ENCODE results near the gene CORO2A.

Gene CORO2A

DNA sequence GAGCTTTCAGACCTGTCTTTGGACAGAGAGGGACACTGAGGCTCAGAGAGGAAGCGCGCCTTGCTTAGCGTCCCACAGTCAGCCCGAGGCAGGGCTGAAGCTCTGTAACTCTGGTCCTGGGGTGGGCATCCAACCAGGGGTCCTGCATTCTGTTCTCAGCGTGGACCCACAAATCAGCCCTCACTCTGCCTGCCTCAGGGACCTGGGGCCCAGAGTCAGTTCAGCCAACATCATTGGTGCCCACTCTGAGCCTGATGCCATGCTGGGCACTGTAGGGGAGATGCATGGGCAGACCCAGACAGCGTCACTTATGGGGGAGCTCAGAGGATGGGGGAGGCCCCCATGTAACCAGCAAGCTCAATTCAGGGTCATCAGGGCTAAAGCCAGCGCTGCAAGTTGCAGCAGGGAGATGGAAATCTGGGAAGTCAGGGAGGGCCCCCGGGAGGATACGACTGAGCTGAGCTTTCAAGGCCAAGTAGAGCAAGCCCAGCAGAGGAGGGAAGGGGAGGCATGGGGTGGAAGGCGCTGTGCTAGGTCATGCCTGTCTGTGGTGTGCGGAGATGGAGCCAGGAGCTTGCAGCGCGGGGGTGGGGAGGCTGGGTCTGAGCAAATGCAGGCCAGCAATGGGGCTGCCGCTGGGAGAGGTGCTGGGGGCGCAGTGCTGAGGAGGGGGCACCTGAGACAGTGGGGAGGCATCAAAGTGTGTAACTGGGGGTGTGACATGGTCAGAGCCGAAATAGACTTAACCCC is 21.1 kb downstream of the CORO2A start:
- no peak for DNase-seq (ENCODE audit: low read depth, low spot score)

DNA sequence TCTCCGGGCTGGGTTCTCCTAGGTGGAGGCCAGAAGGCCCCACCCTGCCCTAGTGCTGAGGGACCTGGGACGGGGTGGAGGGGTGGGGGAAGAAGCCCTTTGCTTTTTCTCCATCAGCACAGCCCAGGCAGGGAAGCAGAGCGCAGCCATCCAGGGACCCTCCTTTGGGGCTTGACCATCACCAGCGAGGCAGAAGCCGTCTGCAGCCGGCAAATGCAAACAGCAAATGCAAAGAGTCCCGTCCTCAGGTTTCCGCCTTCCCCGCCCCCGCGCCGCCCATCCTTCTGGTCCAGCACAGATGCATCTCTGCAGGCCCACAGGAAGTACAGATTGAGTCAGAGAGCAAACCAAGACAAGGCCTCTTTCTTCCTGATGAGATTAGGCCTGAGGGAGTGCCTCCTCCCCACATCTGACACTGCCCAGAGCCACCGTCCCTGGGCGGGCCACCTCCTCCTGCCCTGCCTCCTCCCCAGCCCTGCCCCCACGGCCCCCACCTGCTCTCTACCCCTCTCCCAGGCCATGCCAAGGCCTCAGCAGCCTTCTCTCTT is 23.4 kb downstream of the CORO2A start:
- no peak for DNase-seq (ENCODE audit: low read depth, low spot score)

DNA sequence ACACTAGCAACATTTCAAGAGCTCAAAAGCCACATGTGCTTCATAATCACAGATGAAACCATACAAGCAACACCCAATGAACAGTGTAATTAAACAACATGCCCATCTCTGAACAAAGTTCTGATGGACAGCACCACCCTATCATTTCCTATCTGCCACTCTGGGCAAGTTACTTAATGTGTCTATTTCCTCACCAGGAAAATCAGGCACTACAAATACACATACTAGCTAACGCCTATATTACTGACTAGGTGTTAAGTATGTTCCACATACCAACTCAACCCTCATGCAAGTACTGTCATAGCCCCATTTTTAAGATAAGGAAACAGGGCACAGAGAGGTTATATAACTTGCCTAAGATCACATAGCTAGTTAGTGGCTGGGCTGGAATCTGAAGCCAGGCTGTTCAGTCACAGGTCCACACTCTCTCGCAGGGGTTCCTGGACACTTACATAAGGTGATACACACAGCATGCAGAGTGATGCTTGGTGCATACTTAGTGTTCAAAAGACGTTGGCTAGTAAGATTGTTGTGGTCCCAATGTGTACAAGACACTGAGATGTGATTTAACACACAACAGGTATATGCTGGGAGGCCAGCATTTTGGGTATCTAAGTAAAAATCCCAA is 24.2 kb downstream of the CORO2A start:
- no peak for DNase-seq (ENCODE audit: low read depth, low spot score)

DNA sequence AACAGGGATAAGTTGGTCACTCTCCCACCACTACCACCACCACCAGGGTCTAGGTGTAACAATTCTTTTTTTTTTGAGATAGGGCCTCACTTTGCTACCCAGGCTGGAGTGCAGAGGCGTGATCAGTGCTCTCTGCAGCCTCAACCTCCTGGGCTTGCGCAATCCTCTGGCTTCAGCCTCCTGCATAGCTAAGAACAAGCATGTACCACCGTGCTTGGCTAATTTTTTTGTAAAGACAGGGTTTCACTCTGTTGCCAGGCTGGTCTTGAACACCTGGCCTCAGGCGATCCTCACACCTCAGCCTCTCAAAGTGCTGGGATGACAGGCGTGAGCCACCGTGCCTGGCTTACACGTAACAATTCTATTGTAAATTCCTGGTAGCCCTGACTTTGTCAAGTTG is 27.5 kb downstream of the CORO2A start:
- no peak for DNase-seq (ENCODE audit: low read depth, low spot score)

DNA sequence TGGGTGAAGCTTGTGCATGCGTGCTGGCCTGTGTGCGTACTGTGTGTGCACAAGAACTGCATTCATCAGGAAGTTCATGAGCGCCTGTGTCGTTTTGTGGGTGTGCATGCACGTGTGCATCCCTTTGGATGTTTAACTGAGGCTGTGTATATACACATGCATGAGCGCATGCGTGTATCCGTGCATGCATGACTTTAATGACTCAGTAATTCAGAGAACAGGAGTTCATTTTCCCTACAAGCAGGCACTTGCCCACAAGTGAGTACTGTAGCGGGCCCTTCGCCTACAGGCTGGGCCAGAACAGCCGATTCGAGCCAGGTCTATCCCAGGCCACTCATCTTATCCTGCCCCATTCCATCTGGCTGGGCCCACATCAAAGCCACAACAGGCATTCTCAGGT is 29.8 kb downstream of the CORO2A start:
- no peak for DNase-seq (ENCODE audit: low read depth, low spot score)

DNA sequence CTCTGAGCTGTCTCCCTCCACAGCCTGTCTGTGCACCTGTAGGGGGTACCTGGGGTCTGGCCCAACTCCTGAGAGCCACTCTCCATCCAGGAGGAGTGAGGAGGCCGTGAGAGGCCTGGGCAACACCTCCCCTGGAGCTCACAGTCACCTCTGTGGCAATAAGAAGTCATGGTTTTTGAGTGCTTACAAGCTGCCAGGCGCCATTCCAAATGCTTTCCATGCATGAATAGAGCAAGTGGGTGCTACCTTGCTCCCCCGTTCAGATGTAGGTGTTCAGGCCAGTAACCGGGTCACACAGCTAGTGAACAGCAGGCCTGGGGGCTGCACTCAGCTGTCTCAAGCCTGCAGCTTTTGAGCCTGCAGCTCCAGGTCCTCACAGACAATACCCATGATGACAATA is 30.6 kb downstream of the CORO2A start:
- DNase-seq (ENCODE audit: low read depth, low spot score) = no peak

DNA sequence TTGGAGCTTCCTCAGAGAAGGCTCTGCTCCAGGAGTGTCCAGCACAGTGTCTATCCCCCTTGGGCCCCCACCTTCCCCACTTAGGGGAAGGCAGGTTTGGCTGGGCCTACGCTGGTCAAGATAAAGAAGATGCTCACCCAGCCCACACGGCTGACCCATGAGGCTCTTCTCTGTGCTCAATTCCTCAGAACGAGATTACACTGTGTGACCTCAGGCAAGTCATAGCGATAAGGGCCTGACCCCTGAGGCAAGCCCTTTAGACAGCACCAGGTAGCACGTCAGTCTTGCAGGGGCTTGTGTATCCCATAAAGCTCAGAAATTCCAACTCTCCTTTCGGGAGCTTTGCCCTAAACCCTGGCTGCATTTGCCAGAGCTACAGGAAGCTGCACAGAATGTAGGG is 32.6 kb downstream of the CORO2A start:
- no peak for DNase-seq (ENCODE audit: low read depth, low spot score)

DNA sequence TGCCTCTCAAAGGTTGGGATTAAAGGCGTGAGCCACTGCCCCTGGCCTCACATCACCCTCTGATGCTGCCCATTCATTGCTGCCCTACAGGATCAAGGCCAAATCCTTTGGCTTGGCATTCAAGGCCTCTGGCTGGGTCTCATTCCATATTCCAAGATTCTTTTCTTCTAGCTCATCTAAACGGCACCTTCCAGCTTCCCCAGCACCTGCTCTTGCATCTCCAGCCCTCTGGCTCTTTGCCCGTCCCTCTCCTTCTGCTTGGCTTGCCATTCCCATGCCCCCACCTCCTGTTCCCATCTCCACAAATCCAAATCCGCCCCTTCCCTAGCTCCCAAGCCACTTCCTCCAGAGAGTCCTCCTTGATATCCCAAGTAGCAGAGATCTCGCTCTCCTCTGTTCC is 33.1 kb downstream of the CORO2A start:
- DNase-seq (ENCODE audit: low read depth, low spot score) = no peak

DNA sequence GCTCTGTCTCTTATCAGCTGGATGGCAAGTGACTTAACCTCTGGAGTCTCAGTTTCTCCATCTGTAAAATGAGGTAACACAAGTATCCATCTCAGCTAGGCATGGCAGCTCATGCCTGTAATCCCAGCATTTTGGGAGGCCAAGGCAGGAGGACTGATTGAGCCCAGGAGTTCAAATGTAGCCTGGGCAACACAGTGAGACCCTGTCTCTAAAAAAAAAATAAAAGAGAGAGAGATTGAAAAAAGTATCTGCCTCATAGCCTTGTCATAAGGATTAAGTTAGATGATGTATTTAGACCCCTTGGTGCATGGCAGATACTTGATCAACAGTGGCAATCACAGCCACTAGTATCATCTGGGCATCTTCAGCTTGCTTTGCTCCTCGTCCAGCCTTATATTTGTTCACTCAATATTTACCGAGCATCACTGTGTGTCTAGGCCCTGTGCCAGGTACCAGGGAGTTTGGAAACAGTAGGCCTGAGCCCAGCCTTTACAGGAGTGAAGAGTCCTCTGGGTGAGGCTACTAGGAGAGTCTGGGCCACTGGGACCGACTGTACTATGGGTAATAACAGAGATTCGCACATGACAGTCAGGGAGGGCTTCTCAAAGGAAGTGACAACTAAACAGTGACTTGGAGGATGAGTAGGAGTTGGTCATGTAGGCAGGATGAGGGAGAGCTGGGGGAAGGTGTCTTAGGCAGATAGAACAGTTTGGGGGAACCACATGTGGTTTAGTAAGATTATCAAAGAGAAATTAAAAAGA is 34.2 kb downstream of the CORO2A start:
- DNase-seq (ENCODE audit: low read depth, low spot score) = no peak

DNA sequence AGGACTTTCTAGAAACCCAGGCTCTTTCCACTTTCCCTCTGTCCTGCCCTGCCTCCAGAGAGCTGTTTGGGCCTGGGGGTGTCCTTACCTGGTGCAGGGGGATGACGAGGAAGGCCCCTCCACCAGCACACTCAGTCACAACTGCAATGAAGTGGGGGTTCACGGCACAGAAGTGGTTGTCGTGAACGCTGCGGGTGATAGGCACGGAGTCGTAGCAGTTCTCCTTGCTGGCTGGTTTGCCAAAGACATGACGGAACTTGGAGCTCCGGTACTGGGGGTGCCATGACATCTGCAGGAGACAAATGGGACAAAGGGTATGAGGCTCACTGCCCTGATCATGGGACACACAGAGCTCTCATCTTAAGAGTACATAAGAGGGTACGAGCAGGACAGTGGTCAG is 35.1 kb downstream of the CORO2A start:
- no peak for DNase-seq (ENCODE audit: low read depth, low spot score)

DNA sequence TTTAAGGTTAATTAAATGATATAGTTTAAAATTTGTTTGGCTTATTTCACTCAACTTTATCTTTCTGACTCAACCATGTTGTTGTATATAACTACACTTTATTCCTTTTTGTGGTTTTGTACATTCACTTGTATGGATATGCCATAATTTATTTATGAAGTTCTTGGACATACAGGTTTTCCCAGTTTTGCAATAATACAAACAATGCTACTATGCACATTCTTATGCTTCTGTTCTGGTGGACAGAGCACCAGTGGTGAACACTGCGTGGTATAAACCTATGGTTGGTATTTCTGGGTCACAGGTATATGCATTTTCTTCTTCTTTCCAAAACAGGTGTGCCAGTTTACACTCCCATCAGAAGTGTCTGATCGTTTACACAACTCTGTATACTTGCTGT is 37.8 kb downstream of the CORO2A start:
- no peak for DNase-seq (ENCODE audit: low read depth, low spot score)

DNA sequence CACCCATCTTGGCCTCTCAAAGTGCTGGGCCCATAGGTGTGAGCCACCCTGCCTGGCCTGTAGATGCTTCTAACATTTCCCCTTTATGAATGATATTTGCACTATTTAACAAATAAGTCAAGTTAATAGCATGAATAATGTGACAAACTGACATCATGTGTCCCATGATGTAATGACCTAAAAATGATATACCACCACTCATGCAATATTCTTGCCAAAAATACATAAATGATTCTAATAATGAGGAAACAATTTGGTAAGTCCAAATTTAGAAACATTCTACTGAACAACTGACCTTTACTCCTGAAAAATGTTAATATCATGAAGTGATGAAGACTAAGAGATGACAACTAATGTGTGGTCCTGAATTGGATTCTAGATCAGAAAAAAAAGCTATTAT is 39.9 kb downstream of the CORO2A start:
- no peak for DNase-seq (ENCODE audit: low read depth, low spot score)

DNA sequence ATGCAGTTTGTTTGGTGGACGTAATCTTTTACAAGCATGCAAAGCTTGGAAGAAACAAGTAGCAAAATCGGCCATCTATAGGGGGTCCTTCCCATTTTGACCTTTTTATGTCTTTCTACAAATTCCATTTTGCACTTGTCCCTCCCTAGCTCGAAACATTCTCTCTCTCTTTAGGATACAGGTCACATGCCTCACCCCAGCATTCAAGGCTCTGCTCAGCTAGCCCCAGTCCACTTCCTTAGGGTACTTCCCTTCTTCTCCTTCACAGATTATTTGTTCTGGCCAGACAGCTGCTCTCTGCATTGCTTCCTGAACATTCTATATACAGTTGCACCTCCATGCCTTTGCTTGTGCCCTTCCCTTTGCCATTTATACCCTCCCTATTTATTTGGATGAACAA is 41.7 kb downstream of the CORO2A start:
- no peak for DNase-seq (ENCODE audit: low read depth, low spot score)

DNA sequence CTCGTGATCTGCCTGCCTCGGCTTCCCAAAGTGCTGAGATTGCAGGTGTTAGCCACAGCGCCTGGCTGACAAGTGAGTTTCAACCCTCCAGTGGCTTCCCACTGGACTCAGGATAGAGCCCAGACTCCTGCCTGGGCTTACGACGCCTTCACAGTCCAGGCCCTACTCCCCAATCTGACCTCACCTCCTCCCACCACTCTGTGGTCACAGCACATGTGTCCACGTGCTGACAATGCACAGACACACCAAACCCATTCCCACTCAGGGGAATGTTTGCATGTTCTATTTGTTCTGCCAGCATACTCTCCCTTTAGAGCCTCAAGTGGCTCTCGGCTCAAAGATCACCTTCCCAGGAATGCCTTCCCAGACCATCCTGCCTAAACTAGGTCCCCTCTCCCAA is 42.3 kb downstream of the CORO2A start:
- no peak for DNase-seq (ENCODE audit: low read depth, low spot score)

DNA sequence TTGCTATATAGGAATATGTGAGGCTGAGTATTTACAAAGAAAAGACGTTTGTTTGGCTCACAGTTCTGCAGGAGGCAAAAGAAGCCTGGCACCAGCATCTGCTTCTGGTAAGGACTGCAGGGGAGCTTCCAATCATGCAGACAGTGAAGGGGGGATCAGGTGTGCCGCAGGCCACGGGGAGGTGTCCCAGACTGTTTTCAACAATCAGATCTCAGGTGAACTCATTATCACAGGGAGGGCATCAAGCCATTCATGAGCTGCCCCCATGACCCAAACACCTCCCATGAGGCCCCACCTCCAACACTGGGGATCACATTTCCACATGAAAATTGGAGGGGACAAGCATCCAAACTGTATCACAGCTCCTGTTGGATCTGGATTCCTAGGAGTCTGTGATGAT is 43.0 kb downstream of the CORO2A start:
- DNase-seq (ENCODE audit: low read depth, low spot score) = no peak

DNA sequence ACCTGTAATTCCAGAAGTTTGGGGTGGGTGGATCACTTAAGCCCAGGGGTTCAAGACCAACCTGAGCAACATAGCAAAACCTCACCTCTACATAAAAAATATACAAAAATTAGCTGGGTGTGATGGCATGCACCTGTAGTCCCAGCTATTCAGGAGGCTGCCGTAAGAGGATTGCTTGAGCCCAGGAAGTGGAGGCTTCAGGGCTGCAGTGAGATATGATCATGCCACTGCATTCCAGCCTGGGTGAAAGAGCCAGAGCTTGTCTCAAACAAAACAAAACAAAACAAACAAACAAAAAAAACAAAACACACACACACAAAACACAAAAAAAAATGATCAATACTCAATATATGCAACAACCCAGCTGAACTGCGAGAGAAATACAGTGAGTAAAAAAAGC is 44.0 kb downstream of the CORO2A start:
- no peak for DNase-seq (ENCODE audit: low read depth, low spot score)

DNA sequence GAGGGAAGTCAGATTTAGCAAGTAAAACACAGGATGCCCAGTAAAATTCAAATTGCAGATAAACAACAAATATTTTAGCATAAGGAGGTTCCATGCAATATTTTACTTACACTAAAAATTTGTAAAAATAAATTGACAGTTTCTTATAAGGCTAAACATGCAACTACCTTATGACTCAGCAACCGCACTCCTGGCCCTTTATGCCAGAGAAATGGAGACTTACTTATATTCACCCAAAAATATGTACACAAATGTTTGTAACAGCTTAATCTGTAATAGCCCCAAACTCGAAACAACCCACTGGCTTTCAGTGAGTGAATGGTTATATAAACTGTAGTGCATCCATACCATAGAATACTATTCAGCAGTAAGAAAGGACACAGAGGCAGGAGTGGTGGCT is 44.9 kb downstream of the CORO2A start:
- no peak for DNase-seq (ENCODE audit: low read depth, low spot score)

DNA sequence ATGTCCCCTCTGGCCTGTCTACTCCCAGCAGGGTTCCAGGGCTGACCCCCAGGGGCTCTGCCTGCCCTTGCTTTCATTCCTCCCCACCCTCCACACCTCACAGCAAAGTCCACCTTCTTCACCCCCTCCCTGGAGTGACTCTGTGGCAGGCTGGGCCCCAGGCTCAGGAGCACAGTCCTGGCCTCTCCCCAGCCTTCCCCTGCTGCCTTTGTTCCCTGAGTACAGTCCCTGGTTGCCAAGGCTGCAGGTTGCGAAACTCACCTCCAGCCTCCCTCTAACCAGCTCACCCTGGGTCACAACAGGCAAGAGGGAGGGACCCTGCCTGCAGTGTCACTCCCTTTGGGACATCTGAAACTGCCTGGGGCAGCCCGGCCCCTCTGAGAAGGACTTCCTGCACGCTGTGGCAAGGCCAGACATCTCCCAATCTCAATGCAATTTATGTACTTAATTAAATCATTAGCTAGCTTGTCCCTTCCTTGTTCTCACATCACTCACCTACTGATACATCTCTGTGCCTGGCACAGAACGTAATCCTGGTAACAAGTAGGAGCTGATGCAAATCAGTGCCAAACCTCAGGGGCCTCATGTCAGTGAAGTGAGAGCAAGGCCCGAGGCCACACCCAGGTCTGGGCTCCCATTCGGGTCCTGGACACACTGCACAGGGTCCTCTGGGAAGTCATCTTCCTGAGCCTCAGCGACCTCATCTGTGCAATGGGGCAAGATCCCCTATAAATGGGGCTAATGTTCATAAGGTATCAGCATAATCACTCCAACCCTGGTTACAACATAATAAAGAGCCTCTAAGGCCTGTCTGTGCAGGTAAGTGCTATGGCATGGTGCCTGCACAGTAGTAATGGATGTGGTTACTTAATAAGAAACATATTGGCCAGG is 46.1 kb downstream of the CORO2A start:
- DNase-seq (ENCODE audit: low read depth, low spot score) = no peak

DNA sequence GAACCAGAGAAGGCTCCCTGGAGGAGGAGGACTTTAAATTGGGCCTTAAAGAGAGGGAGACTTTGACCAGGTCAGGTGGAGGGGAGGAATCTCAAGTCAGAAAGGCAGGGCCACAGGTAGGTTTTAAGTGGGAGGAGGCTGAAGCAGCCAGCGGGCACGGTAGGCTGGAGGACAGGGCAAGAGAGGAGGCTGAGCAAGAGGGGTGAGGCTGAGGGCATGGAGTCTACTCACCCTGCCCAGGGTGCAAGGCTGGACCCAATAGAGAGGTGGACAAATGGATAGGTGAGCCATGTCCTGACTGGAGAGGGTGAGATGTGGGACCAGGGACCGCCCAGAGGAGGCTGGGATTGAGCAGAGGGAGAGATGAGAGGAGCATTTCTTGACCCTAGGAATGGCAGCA is 47.8 kb downstream of the CORO2A start:
- no peak for DNase-seq (ENCODE audit: low read depth, low spot score)

DNA sequence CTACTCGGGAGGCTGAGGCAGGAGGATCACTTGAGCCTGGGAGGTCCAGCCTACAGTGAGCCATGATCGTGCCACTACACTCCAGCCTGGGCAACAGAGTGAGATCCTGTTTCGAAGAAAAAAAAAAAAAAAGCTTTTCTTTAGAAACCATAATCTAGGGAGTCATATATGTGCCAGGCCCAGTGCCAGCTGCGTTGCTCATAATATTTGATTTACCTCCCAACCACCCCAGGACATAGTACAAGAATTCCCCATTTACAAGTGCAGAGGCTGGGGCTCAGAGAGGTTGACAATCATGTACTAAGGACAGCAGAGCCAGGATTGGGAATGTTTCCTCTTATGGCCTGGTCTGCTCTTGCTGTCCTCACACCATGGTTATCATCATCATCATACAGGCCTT is 48.4 kb downstream of the CORO2A start:
- DNase-seq (ENCODE audit: low read depth, low spot score) = no peak

DNA sequence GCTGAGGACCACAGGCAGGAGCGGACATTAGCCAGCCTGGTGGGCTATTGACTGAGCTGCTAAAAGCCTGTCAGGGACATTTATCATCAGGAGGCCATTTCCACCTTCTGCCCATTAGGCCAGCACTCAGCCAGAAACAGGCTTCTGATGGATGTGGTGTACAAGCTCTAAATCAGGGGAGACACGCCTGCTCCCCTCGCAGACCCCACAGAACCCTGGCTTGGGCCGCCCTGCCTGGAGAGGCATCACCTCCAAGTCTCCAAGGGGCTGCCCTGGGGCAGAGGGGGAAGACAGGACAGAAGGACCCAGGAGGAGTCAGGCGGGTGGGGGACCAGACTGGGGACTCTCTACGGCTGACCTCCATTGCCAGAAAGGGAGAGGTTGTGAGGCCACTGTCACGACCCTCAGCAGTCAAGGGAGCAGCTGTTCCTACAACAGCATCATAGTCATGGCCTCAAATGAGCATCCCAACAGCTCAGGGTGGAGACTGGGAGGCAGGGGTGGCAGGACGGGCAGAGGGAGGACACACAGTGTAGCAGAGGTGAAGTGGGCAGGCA is 49.4 kb downstream of the CORO2A start:
- DNase-seq (ENCODE audit: low read depth, low spot score) = no peak

Measured in iPS DF 19.7 (cell line).